GM12891 (cell line): ENCODE data around the gene GPR142.

ENCODE experiments used
- PAX5 ChIP-seq: IDR thresholded peaks from 2 replicates; pipeline ENCODE4 v1.6.1; 2011; ENCODE audit warnings: low read length, moderate library complexity, mild to moderate bottlenecking; ENCODE audit not compliant: insufficient read depth, severe bottlenecking
- POLR2A ChIP-seq: IDR thresholded peaks from 2 replicates; pipeline ENCODE4 v1.6.1; 2011; ENCODE audit warnings: low read depth, low read length, control low read depth
- POLR2AphosphoS5 ChIP-seq: IDR thresholded peaks from 2 replicates; pipeline ENCODE4 v1.6.1; 2011; ENCODE audit warnings: low read depth, low read length, control low read depth
- POU2F2 ChIP-seq: IDR thresholded peaks from 2 replicates; pipeline ENCODE4 v1.6.1; 2011; ENCODE audit warnings: low read depth, mild to moderate bottlenecking, control low read depth, low read length, moderate library complexity
- SPI1 ChIP-seq: IDR thresholded peaks from 2 replicates; pipeline ENCODE4 v1.6.1; 2011; ENCODE audit warnings: low read depth, low read length, control low read depth
- TAF1 ChIP-seq: IDR thresholded peaks from 2 replicates; pipeline ENCODE4 v1.6.1; 2011; ENCODE audit warnings: low read depth, low read length, control low read depth

DNA sequence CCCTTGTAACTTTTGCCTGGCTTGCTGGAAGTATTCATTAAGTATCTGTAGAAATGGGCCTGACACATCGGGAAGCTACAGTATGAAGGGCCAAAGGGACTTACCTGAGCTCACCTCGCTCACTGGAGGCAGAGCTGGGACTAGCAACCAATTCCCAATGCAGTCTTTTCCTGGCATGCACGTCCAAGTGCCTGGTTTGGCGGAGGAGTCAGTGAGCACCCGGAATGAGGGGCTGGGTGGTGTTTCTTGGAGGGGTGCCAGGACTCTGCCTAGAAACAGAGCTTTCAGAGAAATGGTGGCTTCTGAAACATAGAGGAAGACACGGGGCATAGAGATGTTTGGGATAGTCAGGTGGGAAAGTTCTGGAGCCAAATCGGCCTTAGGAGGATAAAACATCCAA lies 46.2 kb downstream of the GPR142 start:
- TF ChIP-seq POLR2AphosphoS5: no peak
- TF ChIP-seq POLR2A: no peak
- no peak for TF ChIP-seq TAF1
- no peak for TF ChIP-seq SPI1
- TF ChIP-seq POU2F2: no peak
- TF ChIP-seq PAX5: no peak
